ENCODE data around the gene UVRAG. TPM values are rescaled to one million over a fixed set of nuclear protein-coding genes. Genes with fewer than 3 reads are reported as not detected.

Gene UVRAG
- polyA plus RNA-seq, 3 donors: 15.6 to 17.3 (median 16.7) TPM

- no peak for DNase-seq
Observed at GRCh38 chr11:76161261-76161961, 346.4 kb downstream of the UVRAG start.

GRCh38 chr11:76162336-76163288 is 347.6 kb downstream of the UVRAG start:
- DNase-seq: no peak

GRCh38 chr11:76163289-76163880 is 348.4 kb downstream of the UVRAG start:
- no peak for DNase-seq

- DNase-seq: no peak
Observed at GRCh38 chr11:76164081-76164480, 349.1 kb downstream of the UVRAG start.

- no peak for DNase-seq
Observed at GRCh38 chr11:76164861-76165751, 350.1 kb downstream of the UVRAG start.

GRCh38 chr11:76166314-76166713 is 351.3 kb downstream of the UVRAG start:
- no peak for DNase-seq

- DNase-seq: no peak
Observed at GRCh38 chr11:76167590-76167989, 352.6 kb downstream of the UVRAG start.

GRCh38 chr11:76169473-76169896 is 354.5 kb downstream of the UVRAG start:
- DNase-seq: no peak

- no peak for DNase-seq
Observed at GRCh38 chr11:76170468-76170867, 355.5 kb downstream of the UVRAG start.

GRCh38 chr11:76172583-76172982 is 357.6 kb downstream of the UVRAG start:
- DNase-seq: no peak

- DNase-seq: no peak
Observed at GRCh38 chr11:76173663-76174062, 358.7 kb downstream of the UVRAG start.

GRCh38 chr11:76174330-76174729 is 359.3 kb downstream of the UVRAG start:
- no peak for DNase-seq

GRCh38 chr11:76175783-76176182 is 360.8 kb downstream of the UVRAG start:
- no peak for DNase-seq

GRCh38 chr11:76176463-76176862 is 361.5 kb downstream of the UVRAG start:
- no peak for DNase-seq

- DNase-seq: no peak
Observed at GRCh38 chr11:76177250-76177686, 362.3 kb downstream of the UVRAG start.

- no peak for DNase-seq
Observed at GRCh38 chr11:76179147-76179546, 364.1 kb downstream of the UVRAG start.

GRCh38 chr11:76181371-76181770 is 366.4 kb downstream of the UVRAG start:
- DNase-seq: no peak

GRCh38 chr11:76184551-76184993 is 369.6 kb downstream of the UVRAG start:
- DNase-seq: no peak

- DNase-seq: no peak
Observed at GRCh38 chr11:76185511-76185910, 370.5 kb downstream of the UVRAG start.

GRCh38 chr11:76185931-76186401 is 371.0 kb downstream of the UVRAG start:
- DNase-seq: peak; percentile 82

- DNase-seq: no peak
Observed at GRCh38 chr11:76186776-76187279, 371.8 kb downstream of the UVRAG start.
